CD8-positive, alpha-beta memory T cell (primary cell): ENCODE results near the gene MTF2. TPM values are rescaled to one million over a fixed set of nuclear protein-coding genes. Genes with fewer than 3 reads are reported as not detected.

Experiments used
- CTCF ChIA-PET: fragments of 350-600 bp; sonication (Branson Sonifier 250); formaldehyde crosslinking; loops from one replicate; lab custom pipeline; 2021; ENCODE audit warnings: antibody characterized with exemption; lab: Charles Lee
- POLR2A ChIA-PET: fragments of 350-600 bp; sonication (Branson Sonifier 250); formaldehyde crosslinking; loops from one replicate; lab custom pipeline; 2021; ENCODE audit warnings: antibody characterized with exemption; lab: Charles Lee
- DNase-seq, 5 donors: peaks; one replicate each; pipeline versions ENCODE4 v3.0.0 to v3.0.0-alpha.2; 2020 to 2022; ENCODE audit warnings: mixed read lengths in 1 of 5
- H3K27ac ChIP-seq: one replicate; pipeline ENCODE4 v1.7.0; 2013; ENCODE audit warnings: low read depth, mild to moderate bottlenecking, low read length, moderate library complexity
- H3K27me3 ChIP-seq: 2 replicates; pipeline ENCODE4 v1.7.0; 2013; ENCODE audit warnings: low read length, mild to moderate bottlenecking; ENCODE audit not compliant: insufficient read depth, poor library complexity, severe bottlenecking
- H3K36me3 ChIP-seq: 2 replicates; pipeline ENCODE4 v1.7.0; 2013; ENCODE audit warnings: mild to moderate bottlenecking, low read length, moderate library complexity; ENCODE audit not compliant: insufficient read depth
- H3K4me1 ChIP-seq: 2 replicates; pipeline ENCODE4 v1.7.0; 2013; ENCODE audit warnings: mild to moderate bottlenecking, low read length, moderate library complexity; ENCODE audit not compliant: insufficient read depth
- H3K4me3 ChIP-seq: 2 replicates; pipeline ENCODE4 v1.7.0; 2013; ENCODE audit warnings: mild to moderate bottlenecking, low read length
- H3K9me3 ChIP-seq: 2 replicates; pipeline ENCODE4 v1.7.0; 2013; ENCODE audit warnings: mild to moderate bottlenecking, low read length
- H3K27ac Mint-ChIP-seq, 8 donors: one replicate each; pipeline ENCODE4 v1.8.0; 2020 to 2021; ENCODE audit warnings: mixed read lengths in 8 of 8, mild to moderate bottlenecking in 6 of 8, inconsistent platforms in 3 of 8, moderate library complexity in 3 of 8
- H3K27me3 Mint-ChIP-seq, 2 donors: one replicate each; pipeline ENCODE4 v1.8.0; 2020 to 2021; ENCODE audit warnings: mixed read lengths in 2 of 2, mild to moderate bottlenecking in 1 of 2, moderate library complexity in 1 of 2
- H3K36me3 Mint-ChIP-seq, 3 donors: one replicate each; pipeline ENCODE4 v1.8.0; 2020 to 2021; ENCODE audit warnings: mixed read lengths in 3 of 3, inconsistent platforms in 1 of 3, mild to moderate bottlenecking in 1 of 3
- H3K4me1 Mint-ChIP-seq, 3 donors: one replicate each; pipeline ENCODE4 v1.8.0; 2020 to 2021; ENCODE audit warnings: mixed read lengths in 3 of 3, inconsistent platforms in 1 of 3, mild to moderate bottlenecking in 1 of 3
- H3K4me3 Mint-ChIP-seq, 7 donors: one replicate each; pipeline ENCODE4 v1.8.0; 2020 to 2021; ENCODE audit warnings: mixed read lengths in 7 of 7, mild to moderate bottlenecking in 6 of 7, moderate library complexity in 4 of 7, inconsistent platforms in 2 of 7
- H3K9me3 Mint-ChIP-seq, 5 donors: one replicate each; pipeline ENCODE4 v1.8.0; 2020 to 2022; ENCODE audit warnings: mixed read lengths in 5 of 5, mild to moderate bottlenecking in 3 of 5, moderate library complexity in 2 of 5, inconsistent platforms in 1 of 5
- polyA plus RNA-seq: library from polyadenylated mRNA; unstranded; fragments of 300-500 nt; fragmentation: Illumina TruSeq; gene quantifications from one replicate; pipeline ENCODE4 v1.2.3, GENCODE V29; 2021
- total RNA-seq, 2 experiments: library from RNA; stranded (reverse); gene quantifications; one replicate each; pipeline ENCODE4 v1.2.3, GENCODE V29; 2021

The MTF2 gene
- total and polyA plus RNA-seq, 3 experiments from 2014 or later = 42.1 to 66.7 (median 43.4) TPM

DNA sequence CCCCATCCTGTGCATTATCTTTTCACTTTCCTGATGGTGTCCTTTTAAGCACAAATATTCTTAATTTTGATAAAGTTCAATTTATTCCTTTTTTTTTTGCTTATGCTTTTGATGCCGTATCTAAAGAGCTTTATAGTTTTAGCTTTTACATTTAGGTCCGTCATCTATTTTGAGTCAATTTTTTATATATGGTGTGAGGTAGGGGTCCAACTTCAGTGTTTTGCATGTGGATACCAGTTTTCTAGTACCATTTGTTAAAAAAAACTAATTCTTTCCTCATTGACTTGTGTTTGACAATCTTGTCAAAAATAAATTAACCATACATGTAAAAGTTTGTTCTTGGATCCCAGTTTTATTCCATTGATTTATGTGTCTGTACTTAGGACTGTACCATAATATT lies 4.9 kb downstream of the MTF2 start:
- Mint-ChIP-seq H3K9me3 (no peaks in the 10 kb centered on the region), H3K27ac (peak overlapping the region in 1 of 8 donors; percentile 5), H3K4me1 (peaks cover 59 to 92% (median 89%) of the 10 kb centered on the region in 3 donors), H3K4me3 (peak overlapping the region in 1 of 7 donors; percentile 1), H3K36me3 (peaks cover 4 to 42% (median 7%) of the 10 kb centered on the region in 3 donors), H3K27me3 (no peaks in the 10 kb centered on the region)
- Histone ChIP-seq H3K4me3 (no peak overlapping the region), H3K27ac (no peak overlapping the region), H3K36me3 (peaks cover 6% of the 10 kb centered on the region), H3K4me1 (peaks cover 62% of the 10 kb centered on the region), H3K9me3 (no peaks in the 10 kb centered on the region), H3K27me3 (no peaks in the 10 kb centered on the region)
- ChIA-PET CTCF (no interaction called here), POLR2A (no interaction called here)
- DNase-seq = no peak

DNA sequence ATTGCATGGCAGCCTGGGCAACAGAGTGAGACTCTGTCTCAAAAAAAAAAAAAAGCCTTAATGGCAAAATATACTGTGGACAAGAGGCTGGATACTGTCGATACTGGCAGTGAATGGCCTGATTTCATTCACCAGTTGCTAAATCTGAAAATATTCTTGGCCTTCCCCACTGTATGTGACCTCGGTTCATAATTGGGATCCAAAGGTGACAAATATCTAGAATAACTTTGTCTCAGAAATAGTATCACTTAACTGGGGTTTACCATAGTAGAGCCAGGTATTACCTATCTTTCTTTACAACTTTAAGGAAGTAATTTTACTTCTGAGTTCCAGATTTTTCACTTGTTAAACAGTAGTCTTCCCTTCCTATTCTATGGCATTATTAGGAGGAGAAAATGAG lies 8.4 kb downstream of the MTF2 start:
- DNase-seq = no peak
- no peaks in the 10 kb centered on the region for H3K9me3 Mint-ChIP-seq
- H3K36me3 Mint-ChIP-seq = peaks cover 4 to 43% (median 8%) of the 10 kb centered on the region in 3 donors
- H3K9me3 ChIP-seq = no peaks in the 10 kb centered on the region
- POLR2A ChIA-PET = no interaction called here
- peaks cover 57 to 84% (median 80%) of the 10 kb centered on the region in 3 donors for H3K4me1 Mint-ChIP-seq
- CTCF ChIA-PET = no interaction called here
- H3K4me1 ChIP-seq = peaks cover 39% of the 10 kb centered on the region
- H3K27ac Mint-ChIP-seq = peak overlapping the region in 1 of 8 donors; percentile 1
- no peak overlapping the region for H3K4me3 ChIP-seq
- H3K27me3 ChIP-seq = no peaks in the 10 kb centered on the region
- H3K27ac ChIP-seq = no peak overlapping the region
- peaks cover 6% of the 10 kb centered on the region for H3K36me3 ChIP-seq
- peak overlapping the region in 2 of 7 donors; percentile 3 to 5 for H3K4me3 Mint-ChIP-seq
- no peaks in the 10 kb centered on the region for H3K27me3 Mint-ChIP-seq

DNA sequence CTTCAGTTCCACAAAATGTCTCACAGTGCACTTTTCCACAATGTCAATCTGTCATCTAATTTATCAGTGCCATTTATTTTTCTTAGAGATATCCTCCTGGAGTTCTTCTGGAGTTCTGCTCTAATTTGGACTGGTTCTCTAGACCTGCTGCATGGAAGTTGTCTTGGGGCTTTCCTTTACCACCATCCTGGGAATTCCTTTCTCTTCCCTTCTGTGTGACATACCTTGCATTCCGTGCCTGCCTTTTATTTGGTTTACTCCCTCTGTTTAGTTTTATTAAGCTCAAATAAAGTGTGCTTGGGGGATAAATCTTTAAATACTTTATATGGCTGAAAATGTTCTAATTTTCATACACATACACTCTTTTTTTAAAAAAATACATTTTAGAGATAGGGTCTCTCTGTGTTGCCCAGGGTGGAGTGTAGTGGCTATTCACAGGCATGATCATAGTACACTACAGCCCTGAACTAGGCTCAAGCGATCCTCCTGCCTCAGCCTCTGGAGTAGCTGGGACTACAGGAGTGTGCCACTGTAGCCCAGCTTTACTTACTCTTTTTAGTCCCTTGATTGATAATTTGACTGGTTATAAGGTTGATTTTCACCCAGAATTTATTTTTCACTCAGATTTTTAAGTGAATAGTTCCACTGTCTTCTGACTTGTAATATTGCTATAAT lies 14.4 kb downstream of the MTF2 start:
- H3K9me3 Mint-ChIP-seq = no peaks in the 10 kb centered on the region
- no peaks in the 10 kb centered on the region for H3K27me3 Mint-ChIP-seq
- H3K36me3 ChIP-seq = no peaks in the 10 kb centered on the region
- peak overlapping the region; percentile 3 to 85 (median 60) for H3K27ac Mint-ChIP-seq
- ChIA-PET POLR2A (no interaction called here), CTCF (interaction anchor here (1.8 kb wide), 1 partner anchor 12 kb away, joined by 10 read pairs; no protein-coding TSS in a partner anchor)
- H3K4me3 ChIP-seq = no peak overlapping the region
- peak overlapping the region in 2 of 7 donors; percentile 32 to 43 for H3K4me3 Mint-ChIP-seq
- H3K4me1 ChIP-seq = peaks cover 13% of the 10 kb centered on the region
- no peak overlapping the region for H3K27ac ChIP-seq
- H3K4me1 Mint-ChIP-seq = peaks cover 66 to 83% (median 78%) of the 10 kb centered on the region in 3 donors
- H3K9me3 ChIP-seq = no peaks in the 10 kb centered on the region
- DNase-seq = no peak
- no peaks in the 10 kb centered on the region for H3K27me3 ChIP-seq
- H3K36me3 Mint-ChIP-seq = peaks cover 6 to 20% (median 6%) of the 10 kb centered on the region in 3 donors

DNA sequence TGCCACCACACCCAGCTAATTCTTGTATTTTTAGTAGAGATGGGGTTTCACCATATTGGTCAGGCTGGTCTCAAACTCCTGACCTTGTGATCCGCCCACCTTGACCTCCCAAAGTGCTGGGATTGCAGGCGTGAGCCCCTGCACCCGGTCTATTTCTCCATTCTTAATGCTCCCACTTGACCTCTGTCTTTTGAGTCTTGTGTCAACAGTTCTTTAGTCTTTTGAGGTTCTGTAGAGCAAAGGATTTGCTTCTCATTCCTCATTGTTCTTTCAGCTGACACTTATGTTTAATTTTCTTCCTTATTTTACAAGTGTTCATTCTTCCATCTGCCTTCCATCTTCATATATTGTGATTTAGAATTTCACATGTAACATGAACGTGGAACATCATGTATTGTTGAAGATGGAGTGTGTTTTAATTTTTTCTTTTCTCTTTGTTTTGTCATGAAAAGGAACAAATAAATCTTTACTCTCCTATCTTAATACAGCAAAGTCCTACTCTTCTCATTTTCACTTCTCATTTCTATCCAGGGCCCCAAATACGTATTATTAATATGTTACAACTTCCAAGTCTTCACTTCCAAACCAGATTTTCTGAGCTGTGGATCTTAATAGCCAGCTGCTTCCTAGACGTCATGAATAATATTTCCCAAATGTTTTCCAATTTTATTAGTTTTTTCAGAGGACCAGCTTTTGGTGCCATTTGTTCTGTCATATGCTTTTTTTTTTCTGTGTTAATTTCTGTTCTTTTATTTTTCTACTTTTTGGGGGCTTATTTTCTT lies 16.9 kb downstream of the MTF2 start:
- Histone ChIP-seq H3K9me3 (no peaks in the 10 kb centered on the region), H3K36me3 (no peaks in the 10 kb centered on the region), H3K27ac (no peak overlapping the region), H3K27me3 (no peaks in the 10 kb centered on the region), H3K4me3 (no peak overlapping the region), H3K4me1 (peaks cover 16% of the 10 kb centered on the region)
- no peaks in the 10 kb centered on the region for H3K27me3 Mint-ChIP-seq
- no peak for DNase-seq
- H3K4me3 Mint-ChIP-seq = no peak overlapping the region
- no peaks in the 10 kb centered on the region for H3K9me3 Mint-ChIP-seq
- H3K4me1 Mint-ChIP-seq = peaks cover 75 to 90% (median 88%) of the 10 kb centered on the region in 3 donors
- H3K36me3 Mint-ChIP-seq = peaks cover 6 to 17% (median 7%) of the 10 kb centered on the region in 3 donors
- CTCF ChIA-PET = interaction anchor here (1.1 to 1.2 kb wide), 2 partner anchors 21 to 68 kb away, joined by 3 to 4 read pairs; no protein-coding TSS in a partner anchor
- peak overlapping the region in 3 of 8 donors; percentile 4 to 23 (median 15) for H3K27ac Mint-ChIP-seq
- POLR2A ChIA-PET = no interaction called here

DNA sequence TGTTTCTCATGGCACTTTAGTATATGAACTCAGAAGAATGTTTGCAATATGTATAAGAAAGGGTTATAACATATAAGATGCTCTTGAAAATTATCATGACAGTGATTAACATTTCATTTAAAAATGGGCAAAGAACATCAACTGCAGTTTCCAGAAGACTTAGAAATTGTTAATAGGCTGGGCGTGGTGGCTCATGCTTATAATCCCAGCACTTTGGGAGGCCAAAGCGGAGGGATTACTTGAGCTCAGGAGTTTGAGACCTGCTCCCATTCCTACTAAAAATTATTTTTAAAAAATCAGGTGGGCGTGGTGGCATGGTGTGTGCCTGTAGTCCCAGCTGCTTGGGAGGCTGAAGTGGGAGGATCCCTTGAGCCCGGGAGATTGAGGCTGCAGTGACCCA lies 23.1 kb downstream of the MTF2 start:
- H3K27me3 ChIP-seq = no peaks in the 10 kb centered on the region
- H3K27me3 Mint-ChIP-seq = no peaks in the 10 kb centered on the region
- H3K27ac ChIP-seq = no peak overlapping the region
- ChIA-PET CTCF (no interaction called here), POLR2A (no interaction called here)
- H3K9me3 ChIP-seq = no peaks in the 10 kb centered on the region
- H3K36me3 Mint-ChIP-seq = peaks cover 11 to 38% (median 14%) of the 10 kb centered on the region in 3 donors
- peaks cover 14% of the 10 kb centered on the region for H3K4me1 ChIP-seq
- DNase-seq = no peak
- H3K27ac Mint-ChIP-seq = peak overlapping the region in 1 of 8 donors; percentile 34
- H3K4me3 ChIP-seq = no peak overlapping the region
- H3K9me3 Mint-ChIP-seq = peaks cover 0 to 4% (median 0%) of the 10 kb centered on the region in 5 donors
- peaks cover 4% of the 10 kb centered on the region for H3K36me3 ChIP-seq
- no peak overlapping the region for H3K4me3 Mint-ChIP-seq
- peaks cover 48 to 68% (median 67%) of the 10 kb centered on the region in 3 donors for H3K4me1 Mint-ChIP-seq

DNA sequence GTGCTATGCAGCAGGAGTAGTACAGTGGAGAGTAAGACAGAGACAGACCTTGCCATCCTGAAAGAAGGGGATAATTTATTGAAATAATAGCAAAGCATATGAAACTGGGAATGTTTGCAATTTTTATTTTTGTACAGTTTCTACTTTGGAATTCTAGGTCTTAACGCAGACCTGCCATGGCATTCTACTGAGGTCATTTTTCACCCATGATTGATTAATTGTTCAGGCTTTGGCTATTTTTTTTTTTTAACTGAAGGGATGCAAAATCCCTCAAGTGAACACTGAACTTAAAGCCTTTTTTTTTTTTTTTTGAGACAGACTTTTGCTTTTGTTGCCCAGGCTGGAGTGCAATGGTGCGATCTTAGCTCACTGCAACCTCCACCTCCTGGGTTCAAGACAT lies 27.1 kb downstream of the MTF2 start:
- ChIA-PET POLR2A (no interaction called here), CTCF (no interaction called here)
- H3K36me3 ChIP-seq = peaks cover 10% of the 10 kb centered on the region
- H3K27ac ChIP-seq = no peak overlapping the region
- no peaks in the 10 kb centered on the region for H3K9me3 ChIP-seq
- H3K4me3 ChIP-seq = no peak overlapping the region
- Mint-ChIP-seq H3K4me3 (no peak overlapping the region), H3K27me3 (no peaks in the 10 kb centered on the region), H3K27ac (no peak overlapping the region), H3K36me3 (peaks cover 22 to 61% (median 28%) of the 10 kb centered on the region in 3 donors), H3K4me1 (peaks cover 40 to 61% (median 61%) of the 10 kb centered on the region in 3 donors), H3K9me3 (peaks cover 2 to 13% (median 12%) of the 10 kb centered on the region in 5 donors)
- no peak for DNase-seq
- H3K4me1 ChIP-seq = peaks cover 3% of the 10 kb centered on the region
- H3K27me3 ChIP-seq = no peaks in the 10 kb centered on the region

DNA sequence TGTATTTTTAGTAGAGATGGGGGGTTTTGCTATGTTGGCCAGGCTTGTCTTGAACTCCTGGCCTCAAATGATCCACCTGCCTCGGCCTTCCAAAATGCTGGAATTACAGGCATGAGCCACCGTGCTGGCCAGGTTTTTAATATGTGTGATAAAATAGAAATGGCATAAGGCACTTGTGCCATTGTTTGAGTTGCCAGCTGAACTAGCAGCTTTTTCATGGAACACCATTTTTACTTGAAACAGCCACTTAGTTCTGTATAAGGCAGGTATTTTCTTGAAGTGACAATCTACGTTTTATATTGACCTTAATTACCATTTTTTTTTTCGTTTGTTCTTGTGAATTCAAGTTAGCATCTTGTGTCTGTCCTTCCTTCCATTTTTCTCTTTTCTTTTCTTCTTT lies 28.3 kb downstream of the MTF2 start:
- Histone ChIP-seq H3K9me3 (no peaks in the 10 kb centered on the region), H3K27me3 (no peaks in the 10 kb centered on the region), H3K36me3 (peaks cover 10% of the 10 kb centered on the region), H3K27ac (no peak overlapping the region), H3K4me1 (peaks cover 3% of the 10 kb centered on the region), H3K4me3 (no peak overlapping the region)
- Mint-ChIP-seq H3K4me1 (peaks cover 38 to 61% (median 61%) of the 10 kb centered on the region in 3 donors), H3K27ac (peak overlapping the region in 1 of 8 donors; percentile 33), H3K36me3 (peaks cover 22 to 63% (median 28%) of the 10 kb centered on the region in 3 donors), H3K9me3 (peaks cover 2 to 13% (median 12%) of the 10 kb centered on the region in 5 donors), H3K4me3 (peak overlapping the region in 1 of 7 donors; percentile 29), H3K27me3 (no peaks in the 10 kb centered on the region)
- CTCF ChIA-PET = no interaction called here
- DNase-seq = no peak
- POLR2A ChIA-PET = no interaction called here
